ENCODE measurements around the gene SPACA5. TPM values are rescaled to one million over a fixed set of nuclear protein-coding genes. Genes with fewer than 3 reads are reported as not detected.
"Not testable (repeated sequence)": the region's sequence is repeated elsewhere in the genome, so short reads cannot be mapped to it uniquely, and the experiment has no call there.

SPACA5 gene
- total and polyA plus RNA-seq, 2 of the 13 experiments (the other 11 are each of a cell fraction or from before 2014, with no cell fraction given) = not detected

GRCh38 chrX:47961830-47962229, 45.0 kb upstream of the SPACA5 start (continued):
- 0 out of 2 replicates have a peak, but pooled peaks have one; percentile 14 for TF ChIP-seq ARID5B (CRISPR knock-in tag; IDR thresholded peaks at IDR 0.05)
- 0 out of 2 replicates have a peak, but pooled peaks have one; percentile 9 for TF ChIP-seq SAP130 (CRISPR knock-in tag; IDR thresholded peaks at IDR 0.05; ENCODE audit: low read depth)
- peak; percentile 21; the same call in 1 of the 2 replicates for TF ChIP-seq NCOR1 (IDR thresholded peaks at IDR 0.05; ENCODE audit: borderline replicate concordance, low read length)
- peak; percentile 65 for TF ChIP-seq RARA (CRISPR knock-in tag; IDR thresholded peaks at IDR 0.05)

- H3K27me3 ChIP-seq (ENCODE audit: control insufficient read depth in 1 of 2, insufficient read depth in 2 of 2, low read length in 2 of 2); H3K79me2 ChIP-seq (ENCODE audit: insufficient read depth, low read length); H2AFZ ChIP-seq (ENCODE audit: low read length); intact Hi-C loops (cut with micrococcal nuclease; ENCODE audit: unreplicated experiment); H4K20me1 ChIP-seq (ENCODE audit: insufficient read depth, low read length); H3K4me2 ChIP-seq (ENCODE audit: low read depth, low read length); H3K4me3 ChIP-seq (replicated peaks in 1 of 3; ENCODE audit: insufficient read depth in 1 of 3, low read depth in 2 of 3, low read length in 3 of 3); H3K9ac ChIP-seq (ENCODE audit: insufficient read depth, low read depth, low read length); POLR2A ChIA-PET; H3K9me3 ChIP-seq (ENCODE audit: low read length); H3K27ac ChIP-seq (ENCODE audit: extremely low read length, insufficient read depth, low read length); H3K36me3 ChIP-seq (replicated peaks in 1 of 2; ENCODE audit: control insufficient read depth in 1 of 2, insufficient read depth in 2 of 2, low read length in 2 of 2); DNase-seq (ENCODE audit: low spot score); CTCF ChIA-PET (ENCODE audit: low intra/inter-chr PET ratio, low total read pairs); ATAC-seq; FAIRE-seq; H3K4me1 ChIP-seq (ENCODE audit: insufficient read depth, low read length); BruUV-seq (replicated peaks): not testable (repeated sequence)
- in situ Hi-C loops (cut with HindIII; ENCODE audit: extremely low pct_ligation_motif_present, low pct_unique_long_range_greater_than_20kb) = loop anchor here (10.0 kb wide), 1 partner anchor 59 kb away; no protein-coding TSS in a partner anchor
- 94% methylated on average over 3 of the region's 14 CpGs for WGBS (ENCODE audit: low lambda C conversion rate)
These were observed 41.3 kb upstream of the SPACA5 start for GRCh38 chrX:47965526-47965925.
